ENCODE measurements around the gene CCDC57.
A peak's percentile ranks its signal among the peaks of the same experiment; 100 is the strongest.

CCDC57 gene

GRCh38 chr17:82239401-82239925 lies 26.8 kb upstream of the CCDC57 start:
- Histone ChIP-seq H2AFZ (ENCODE audit: low read length, unreplicated experiment) (no peak overlapping the region), H3K27me3 (ENCODE audit: insufficient read depth, low read length) (no peaks in the 10 kb centered on the region), H3K4me3 (ENCODE audit: low read depth, low read length) (no peak overlapping the region), H3K27ac (ENCODE audit: low read depth, low read length) (no peak overlapping the region), H3K4me1 (ENCODE audit: control insufficient read depth, insufficient read depth, low read length, unreplicated experiment) (peaks cover 70% of the 10 kb centered on the region), H3K36me3 (ENCODE audit: insufficient read depth, low read length) (peaks cover 31% of the 10 kb centered on the region), H3K79me2 (ENCODE audit: control insufficient read depth, insufficient read depth, low read length, unreplicated experiment) (peaks cover 49% of the 10 kb centered on the region)

GRCh38 chr17:82238472-82239201 lies 26.0 kb upstream of the CCDC57 start:
- Histone ChIP-seq H3K4me3 (ENCODE audit: low read depth, low read length) (no peak overlapping the region), H3K27ac (ENCODE audit: low read depth, low read length) (peak overlapping the region; percentile 17; the same call in 1 of the 2 replicates), H3K36me3 (ENCODE audit: insufficient read depth, low read length) (peaks cover 23% of the 10 kb centered on the region; the same call in 1 of the 2 replicates), H2AFZ (ENCODE audit: low read length, unreplicated experiment) (no peak overlapping the region), H3K4me1 (ENCODE audit: control insufficient read depth, insufficient read depth, low read length, unreplicated experiment) (peaks cover 75% of the 10 kb centered on the region), H3K79me2 (ENCODE audit: control insufficient read depth, insufficient read depth, low read length, unreplicated experiment) (peaks cover 56% of the 10 kb centered on the region), H3K27me3 (ENCODE audit: insufficient read depth, low read length) (no peaks in the 10 kb centered on the region)

GRCh38 chr17:82237746-82238471 lies 25.3 kb upstream of the CCDC57 start:
- no peaks in the 10 kb centered on the region for H3K27me3 ChIP-seq (ENCODE audit: insufficient read depth, low read length)
- H2AFZ ChIP-seq (ENCODE audit: low read length, unreplicated experiment) = no peak overlapping the region
- no peak overlapping the region for H3K4me3 ChIP-seq (ENCODE audit: low read depth, low read length)
- H3K79me2 ChIP-seq (ENCODE audit: control insufficient read depth, insufficient read depth, low read length, unreplicated experiment) = peaks cover 63% of the 10 kb centered on the region
- peak overlapping the region; percentile 17; the same call in 1 of the 2 replicates for H3K27ac ChIP-seq (ENCODE audit: low read depth, low read length)
- peaks cover 18% of the 10 kb centered on the region; the same call in 1 of the 2 replicates for H3K36me3 ChIP-seq (ENCODE audit: insufficient read depth, low read length)
- H3K4me1 ChIP-seq (ENCODE audit: control insufficient read depth, insufficient read depth, low read length, unreplicated experiment) = peaks cover 81% of the 10 kb centered on the region

GRCh38 chr17:82237083-82237745 lies 24.6 kb upstream of the CCDC57 start:
- Histone ChIP-seq H3K27ac (ENCODE audit: low read depth, low read length) (no peak overlapping the region), H3K4me3 (ENCODE audit: low read depth, low read length) (no peak overlapping the region), H3K79me2 (ENCODE audit: control insufficient read depth, insufficient read depth, low read length, unreplicated experiment) (peaks cover 70% of the 10 kb centered on the region), H3K27me3 (ENCODE audit: insufficient read depth, low read length) (no peaks in the 10 kb centered on the region), H3K4me1 (ENCODE audit: control insufficient read depth, insufficient read depth, low read length, unreplicated experiment) (peaks cover 79% of the 10 kb centered on the region), H3K36me3 (ENCODE audit: insufficient read depth, low read length) (peaks cover 12% of the 10 kb centered on the region; the same call in 1 of the 2 replicates), H2AFZ (ENCODE audit: low read length, unreplicated experiment) (no peak overlapping the region)

- H3K4me1 ChIP-seq (ENCODE audit: control insufficient read depth, insufficient read depth, low read length, unreplicated experiment) = peaks cover 73% of the 10 kb centered on the region
- no peak overlapping the region for H3K4me3 ChIP-seq (ENCODE audit: low read depth, low read length)
- H3K27ac ChIP-seq (ENCODE audit: low read depth, low read length) = peak overlapping the region; percentile 34
- peaks cover 78% of the 10 kb centered on the region for H3K79me2 ChIP-seq (ENCODE audit: control insufficient read depth, insufficient read depth, low read length, unreplicated experiment)
- H2AFZ ChIP-seq (ENCODE audit: low read length, unreplicated experiment) = no peak overlapping the region
- H3K27me3 ChIP-seq (ENCODE audit: insufficient read depth, low read length) = no peaks in the 10 kb centered on the region
- peaks cover 12% of the 10 kb centered on the region; the same call in 1 of the 2 replicates for H3K36me3 ChIP-seq (ENCODE audit: insufficient read depth, low read length)
Observed at GRCh38 chr17:82236142-82236971, 23.7 kb upstream of the CCDC57 start.

- Histone ChIP-seq H3K4me3 (ENCODE audit: low read depth, low read length) (no peak overlapping the region), H2AFZ (ENCODE audit: low read length, unreplicated experiment) (no peak overlapping the region), H3K79me2 (ENCODE audit: control insufficient read depth, insufficient read depth, low read length, unreplicated experiment) (peaks cover 84% of the 10 kb centered on the region), H3K27me3 (ENCODE audit: insufficient read depth, low read length) (no peaks in the 10 kb centered on the region), H3K36me3 (ENCODE audit: insufficient read depth, low read length) (peaks cover 12% of the 10 kb centered on the region; the same call in 1 of the 2 replicates), H3K4me1 (ENCODE audit: control insufficient read depth, insufficient read depth, low read length, unreplicated experiment) (peaks cover 67% of the 10 kb centered on the region), H3K27ac (ENCODE audit: low read depth, low read length) (peak overlapping the region; percentile 34; the same call in 1 of the 2 replicates)
Observed at GRCh38 chr17:82235775-82236141, 23.1 kb upstream of the CCDC57 start.

GRCh38 chr17:82235056-82235774 lies 22.6 kb upstream of the CCDC57 start:
- 0 out of 2 replicates have a peak overlapping the region, but pooled peaks have one; percentile 17 for H3K27ac ChIP-seq (ENCODE audit: low read depth, low read length)
- no peaks in the 10 kb centered on the region for H3K27me3 ChIP-seq (ENCODE audit: insufficient read depth, low read length)
- no peak overlapping the region for H2AFZ ChIP-seq (ENCODE audit: low read length, unreplicated experiment)
- H3K4me1 ChIP-seq (ENCODE audit: control insufficient read depth, insufficient read depth, low read length, unreplicated experiment) = peaks cover 62% of the 10 kb centered on the region
- H3K36me3 ChIP-seq (ENCODE audit: insufficient read depth, low read length) = peaks cover 12% of the 10 kb centered on the region; the same call in 1 of the 2 replicates
- peaks cover 86% of the 10 kb centered on the region for H3K79me2 ChIP-seq (ENCODE audit: control insufficient read depth, insufficient read depth, low read length, unreplicated experiment)
- H3K4me3 ChIP-seq (ENCODE audit: low read depth, low read length) = no peak overlapping the region

GRCh38 chr17:82234211-82235055 lies 21.8 kb upstream of the CCDC57 start:
- Histone ChIP-seq H2AFZ (ENCODE audit: low read length, unreplicated experiment) (no peak overlapping the region), H3K27me3 (ENCODE audit: insufficient read depth, low read length) (no peaks in the 10 kb centered on the region), H3K4me1 (ENCODE audit: control insufficient read depth, insufficient read depth, low read length, unreplicated experiment) (peaks cover 54% of the 10 kb centered on the region), H3K79me2 (ENCODE audit: control insufficient read depth, insufficient read depth, low read length, unreplicated experiment) (peaks cover 94% of the 10 kb centered on the region), H3K27ac (ENCODE audit: low read depth, low read length) (peak overlapping the region; percentile 17; the same call in 1 of the 2 replicates), H3K36me3 (ENCODE audit: insufficient read depth, low read length) (peaks cover 16% of the 10 kb centered on the region; the same call in 1 of the 2 replicates), H3K4me3 (ENCODE audit: low read depth, low read length) (no peak overlapping the region)

Measured in ACC112 (cell line).